NCI-H2227 (cell line): ENCODE results near the gene PREX1.
A peak's percentile ranks its signal among the peaks of the same experiment; 100 is the strongest.

ENCODE experiments used
- DNase-seq: peaks from one replicate; lab custom pipeline; 2025; ENCODE audit not compliant: unreplicated experiment; lab: John Stamatoyannopoulos, UW

PREX1 gene

GRCh38 chr20:48596334-48596898, 231.4 kb downstream of the PREX1 start:
- DNase-seq, result no peak

- DNase-seq, result no peak
These were observed 232.1 kb downstream of the PREX1 start for GRCh38 chr20:48595495-48596333.

DNA sequence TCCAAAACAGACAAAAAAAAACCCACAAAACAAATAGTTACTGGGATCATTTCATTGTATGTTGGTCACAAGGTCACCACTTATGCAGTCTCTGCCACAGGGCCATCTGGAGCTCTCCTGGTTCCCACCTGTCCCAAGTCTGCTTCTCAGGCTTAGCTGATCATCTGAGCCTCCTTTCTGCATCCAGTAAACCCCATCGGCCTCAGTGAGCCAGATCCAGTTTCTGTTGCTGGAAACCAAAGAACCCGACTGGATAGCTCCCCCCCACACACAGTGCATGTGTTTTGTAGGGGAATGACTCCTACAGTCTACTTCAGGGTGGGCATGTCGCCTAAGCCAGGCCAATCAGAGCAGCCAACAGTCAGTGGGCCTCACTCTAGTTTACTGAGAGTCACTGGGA, 233.3 kb downstream of the PREX1 start:
- DNase-seq, result no peak

- no peak for DNase-seq
These were observed 235.5 kb downstream of the PREX1 start for GRCh38 chr20:48592107-48592940.

GRCh38 chr20:48586730-48587129, 241.1 kb downstream of the PREX1 start:
- DNase-seq, result no peak

GRCh38 chr20:48585061-48585870, 242.5 kb downstream of the PREX1 start:
- peak; percentile 24 for DNase-seq

- DNase-seq, result no peak
These were observed 243.3 kb downstream of the PREX1 start for GRCh38 chr20:48584391-48585060.

DNA sequence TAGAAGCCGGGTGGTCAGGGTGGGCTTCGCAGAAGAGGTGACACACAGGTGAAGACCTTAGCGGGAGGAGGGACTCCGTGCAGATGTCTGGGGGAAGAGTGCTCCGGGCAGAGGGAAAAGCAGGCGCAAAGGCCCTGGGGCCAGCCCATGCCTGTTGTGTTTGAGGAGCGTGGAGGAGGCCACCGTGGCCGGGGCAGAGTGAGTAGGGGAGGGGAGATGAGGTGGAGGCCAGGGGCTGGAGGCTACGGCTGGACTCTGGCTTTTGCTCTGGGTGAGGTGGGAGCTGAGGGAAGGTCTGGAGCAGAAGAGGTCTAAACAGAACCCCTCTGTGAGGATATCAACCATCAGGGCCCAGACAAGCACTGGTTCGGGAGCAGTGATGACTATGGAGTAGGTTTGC, 244.0 kb downstream of the PREX1 start:
- DNase-seq, result no peak

DNA sequence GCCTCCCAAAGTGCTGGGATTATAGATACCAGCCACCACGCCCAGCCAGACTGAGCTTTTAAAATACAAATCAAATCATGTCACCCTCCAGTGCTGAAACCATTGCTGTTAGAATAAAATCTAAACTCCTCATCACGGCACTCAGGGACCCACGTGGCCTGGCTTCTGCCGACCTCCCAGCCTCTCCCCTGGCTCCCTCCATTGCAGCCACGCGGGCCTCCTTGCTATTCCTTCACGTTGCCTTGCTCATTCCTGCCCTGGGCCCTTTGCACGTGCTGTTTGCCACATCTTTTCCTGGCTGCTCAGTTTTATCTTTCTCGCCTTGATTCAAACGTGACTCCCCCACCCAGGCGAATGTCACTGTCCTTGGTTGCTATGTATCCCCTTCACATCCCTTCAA, 244.6 kb downstream of the PREX1 start:
- DNase-seq, result no peak

DNA sequence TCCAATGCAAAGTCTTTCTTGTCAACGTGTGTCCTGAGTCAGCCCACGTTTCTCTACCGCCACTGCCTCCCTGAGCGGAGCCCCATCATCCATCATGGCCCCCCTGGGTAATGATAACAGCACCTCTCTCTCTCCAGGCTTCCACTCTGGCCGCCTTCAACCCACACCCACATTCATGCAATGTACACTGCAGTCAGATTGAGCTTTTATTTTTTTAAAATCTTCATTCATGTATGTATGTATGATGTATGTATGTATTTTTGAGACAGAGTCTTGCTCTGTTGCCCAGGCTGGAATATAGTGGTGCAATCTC, 245.2 kb downstream of the PREX1 start:
- DNase-seq, result no peak

DNA sequence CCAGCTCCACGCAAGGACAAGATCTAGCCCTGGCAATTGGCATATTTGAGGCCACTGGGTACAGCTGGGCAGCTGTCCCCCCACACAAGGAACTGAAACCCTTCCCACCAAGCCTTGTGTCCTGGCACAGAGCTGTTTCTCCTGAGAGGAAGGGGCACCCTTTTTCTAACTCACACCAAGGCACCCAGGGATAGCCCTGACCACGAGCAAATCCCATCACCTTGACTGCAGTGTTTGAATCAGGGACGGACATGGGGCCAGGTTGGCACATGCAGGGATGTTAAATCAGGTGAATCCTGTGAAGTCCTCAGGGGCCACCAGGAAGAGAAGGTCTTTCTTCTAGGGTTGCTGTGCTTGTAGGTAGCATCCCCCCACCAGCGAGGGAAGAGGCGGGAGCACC, 246.6 kb downstream of the PREX1 start:
- no peak for DNase-seq

- no peak for DNase-seq
These were observed 249.3 kb downstream of the PREX1 start for GRCh38 chr20:48578397-48579098.

- DNase-seq, result no peak
These were observed 250.2 kb downstream of the PREX1 start for GRCh38 chr20:48577557-48577956.

DNA sequence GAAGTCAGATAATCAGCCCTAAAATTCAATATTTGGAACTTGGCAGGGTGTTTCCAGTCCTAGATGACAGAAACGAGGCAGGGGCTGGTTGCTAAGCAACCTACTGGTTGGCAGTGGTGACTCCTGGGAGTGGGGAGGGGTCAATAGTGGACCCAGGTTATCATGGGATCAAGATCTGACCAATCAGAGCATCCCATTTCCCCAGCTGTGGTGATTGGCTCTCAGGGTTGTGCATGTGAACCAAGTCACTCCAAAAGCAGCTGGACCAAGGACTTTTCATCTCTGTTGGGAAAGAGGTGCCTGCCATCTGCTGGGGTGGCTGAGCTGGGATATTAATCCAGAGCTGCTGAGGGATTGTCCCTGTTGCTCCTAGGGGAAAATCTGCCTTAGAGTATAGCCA, 253.4 kb downstream of the PREX1 start:
- peak; percentile 8 for DNase-seq
